HL-60 (cell line): ENCODE measurements around the gene TLE3.

Experiments used
- CTCF ChIP-seq: IDR thresholded peaks from one replicate; pipeline ENCODE4 v1.5.1; 2011; ENCODE audit warnings: low read length, control low read depth, inconsistent platforms; ENCODE audit not compliant: insufficient read depth
- POLR2AphosphoS5 ChIP-seq: IDR thresholded peaks from 2 replicates; pipeline ENCODE4 v1.6.1; 2012; ENCODE audit warnings: low read depth
- REST ChIP-seq: IDR thresholded peaks from 2 replicates; pipeline ENCODE4 v1.6.1; 2012; ENCODE audit warnings: low read depth; ENCODE audit not compliant: insufficient replicate concordance

DNA sequence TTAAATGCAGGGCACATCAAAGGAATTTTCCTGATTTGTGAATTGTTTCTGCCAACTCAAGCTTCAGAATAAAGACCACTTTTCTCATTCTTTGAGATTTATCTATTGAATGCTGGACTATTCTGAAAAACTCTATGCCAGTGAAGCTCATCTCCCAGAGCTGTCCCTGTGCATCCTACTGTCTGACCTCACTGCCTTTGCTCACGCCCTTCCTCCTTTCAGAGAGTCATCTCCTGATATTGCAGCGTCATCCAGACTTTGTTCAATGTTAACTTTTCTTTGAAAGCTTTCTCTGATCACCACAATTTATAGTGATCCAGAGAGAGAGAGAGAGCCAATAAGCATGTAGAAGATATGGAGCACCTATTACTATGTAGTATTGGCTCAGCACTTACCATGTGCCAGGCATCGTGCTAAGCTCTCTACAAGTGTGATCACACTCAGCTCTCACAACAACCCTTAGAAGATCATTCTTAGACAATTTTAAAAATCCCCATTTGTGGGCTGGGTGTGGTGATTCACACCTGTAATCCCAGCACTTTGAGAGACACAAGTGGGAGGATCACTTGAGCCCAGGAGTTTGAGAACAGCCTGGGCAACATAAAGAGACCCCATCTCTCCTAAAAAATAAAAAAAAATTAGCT lies 30.2 kb upstream of the TLE3 start:
- TF ChIP-seq CTCF (no peak), POLR2AphosphoS5 (no peak), REST (no peak)
